HG03039 (cell line): ENCODE measurements around the gene CUX1.

Source experiments
- ATAC-seq: cut with Tn5 transposase; IDR thresholded peaks from one replicate; pipeline ENCODE4 v1.9.1; 2021; ENCODE audit warnings: mild to moderate bottlenecking, moderate library complexity; ENCODE audit not compliant: unreplicated experiment

Gene CUX1

GRCh38 chr7:102196028-102196427, 378.6 kb downstream of the CUX1 start:
- ATAC-seq, result no peak

- no peak for ATAC-seq
These were observed 379.7 kb downstream of the CUX1 start for GRCh38 chr7:102197161-102197560.

GRCh38 chr7:102197599-102197998, 380.2 kb downstream of the CUX1 start:
- ATAC-seq, result no peak

GRCh38 chr7:102198417-102198956, 381.1 kb downstream of the CUX1 start:
- ATAC-seq, result no peak

- ATAC-seq, result no peak
These were observed 384.1 kb downstream of the CUX1 start for GRCh38 chr7:102201576-102201975.

- no peak for ATAC-seq
These were observed 385.1 kb downstream of the CUX1 start for GRCh38 chr7:102202556-102202955.

GRCh38 chr7:102203218-102203617, 385.8 kb downstream of the CUX1 start:
- no peak for ATAC-seq

- no peak for ATAC-seq
These were observed 386.8 kb downstream of the CUX1 start for GRCh38 chr7:102204212-102204611.

- ATAC-seq, result no peak
These were observed 388.5 kb downstream of the CUX1 start for GRCh38 chr7:102205915-102206314.

GRCh38 chr7:102208826-102209225, 391.4 kb downstream of the CUX1 start:
- no peak for ATAC-seq

GRCh38 chr7:102210787-102211186, 393.4 kb downstream of the CUX1 start:
- no peak for ATAC-seq

- peak; percentile 79 for ATAC-seq
These were observed 394.4 kb downstream of the CUX1 start for GRCh38 chr7:102211590-102212550.

- no peak for ATAC-seq
These were observed 397.1 kb downstream of the CUX1 start for GRCh38 chr7:102214477-102215072.

GRCh38 chr7:102215256-102215655, 397.8 kb downstream of the CUX1 start:
- no peak for ATAC-seq

GRCh38 chr7:102215711-102216110, 398.3 kb downstream of the CUX1 start:
- no peak for ATAC-seq

GRCh38 chr7:102216573-102217314, 399.3 kb downstream of the CUX1 start:
- no peak for ATAC-seq

GRCh38 chr7:102220229-102220850, 402.9 kb downstream of the CUX1 start:
- no peak for ATAC-seq

GRCh38 chr7:102220960-102221800, 403.8 kb downstream of the CUX1 start:
- no peak for ATAC-seq

- no peak for ATAC-seq
These were observed 404.5 kb downstream of the CUX1 start for GRCh38 chr7:102221961-102222360.

- no peak for ATAC-seq
These were observed 405.0 kb downstream of the CUX1 start for GRCh38 chr7:102222445-102222844.
